Body of pancreas (tissue), 4 donors: ENCODE results near the gene VWA5B1.

Source experiments
- CTCF ChIP-seq, 7 experiments: fragments of 450-650 bp in 4 of 7; fragments of 200-600 bp in 3 of 7; sonication (generic) in 3 of 7; IDR thresholded peaks; one replicate each; pipeline ENCODE4 v1.5.1; 2016 to 2019; ENCODE audit warnings: antibody characterized with exemption in 7 of 7
- POLR2A ChIP-seq, 3 donors: fragments of 450-650 bp; IDR thresholded peaks; one replicate each; pipeline ENCODE4 v1.6.1; 2016; ENCODE audit warnings: antibody characterized with exemption in 3 of 3, mild to moderate bottlenecking in 2 of 3

GRCh38 chr1:20308569-20308968 lies 17.9 kb downstream of the VWA5B1 start:
- TF ChIP-seq CTCF (IDR thresholded peaks at IDR 0.05): no peak
- TF ChIP-seq POLR2A (IDR thresholded peaks at IDR 0.05): no peak
